K562 (cell line): ENCODE data around the gene EIF4E1B. TPM values are rescaled to one million over a fixed set of nuclear protein-coding genes. Genes with fewer than 3 reads are reported as not detected.

Experiments
- ARHGAP35 ChIP-seq: fragments of 450-650 bp; IDR thresholded peaks from 2 replicates; pipeline ENCODE4 v1.6.1; 2018; ENCODE audit not compliant: partially characterized antibody
- ATF1 ChIP-seq, 2 experiments: fragments of 450-650 bp in 1 of 2; IDR thresholded peaks; 2 replicates each; pipeline ENCODE4 v1.6.1; 2016; ENCODE audit warnings: missing compliant biosample characterization in 1 of 2, missing genetic modification characterization in 1 of 2
- CBX2 ChIP-seq: fragments of 200-600 bp; sonication (generic); IDR thresholded peaks from one replicate; pipeline ENCODE4 v1.6.1; 2012; ENCODE audit warnings: mild to moderate bottlenecking, low read length, inconsistent platforms; ENCODE audit not compliant: insufficient read depth, poor library complexity, severe bottlenecking
- CC2D1A ChIP-seq: fragments of 450-650 bp; IDR thresholded peaks from 2 replicates; pipeline ENCODE4 v1.6.1; 2017; ENCODE audit warnings: mild to moderate bottlenecking
- CCAR2 ChIP-seq: fragments of 200-400 bp; formaldehyde crosslinking; IDR thresholded peaks from 2 replicates; pipeline ENCODE4 v1.6.1; 2017; ENCODE audit warnings: mild to moderate bottlenecking, low read depth, low read length
- EWSR1 ChIP-seq: fragments of 450-650 bp; IDR thresholded peaks from 2 replicates; pipeline ENCODE4 v1.6.1; 2018; ENCODE audit warnings: borderline replicate concordance, mild to moderate bottlenecking, low read depth, moderate library complexity; ENCODE audit not compliant: partially characterized antibody
- FOXK1 ChIP-seq: sonication (generic); formaldehyde crosslinking; IDR thresholded peaks from 2 replicates; pipeline ENCODE4 v1.8.0; 2022; ENCODE audit warnings: missing genetic modification reagents, mild to moderate bottlenecking, borderline replicate concordance
- GATAD2A ChIP-seq: fragments of 450-650 bp; IDR thresholded peaks from 2 replicates; pipeline ENCODE4 v1.6.1; 2017
- IRF2 ChIP-seq: sonication (generic); formaldehyde crosslinking; IDR thresholded peaks from 2 replicates; pipeline ENCODE4 v1.8.1; 2022; ENCODE audit warnings: mild to moderate bottlenecking, missing genetic modification reagents
- JUND ChIP-seq, 2 experiments: IDR thresholded peaks; 2 replicates in 1 of 2; 3 replicates in 1 of 2; pipeline ENCODE4 v1.6.1; 2011; ENCODE audit warnings: borderline replicate concordance in 2 of 2, low read depth in 2 of 2, low read length in 2 of 2, improper control_type of control experiment in 1 of 2, missing biosample characterization in 1 of 2, missing genetic modification characterization in 1 of 2, missing genetic modification reagents in 1 of 2
- KLF1 ChIP-seq: fragments of 450-650 bp; IDR thresholded peaks from 2 replicates; pipeline ENCODE4 v1.6.1; 2016; ENCODE audit warnings: missing genetic modification characterization, missing compliant biosample characterization
- LCOR ChIP-seq: sonication (generic); formaldehyde crosslinking; IDR thresholded peaks from 2 replicates; pipeline ENCODE4 v1.8.0; 2022; ENCODE audit warnings: mild to moderate bottlenecking, missing genetic modification reagents
- PHB2 ChIP-seq: fragments of 450-650 bp; IDR thresholded peaks from 2 replicates; pipeline ENCODE4 v1.6.1; 2017; ENCODE audit warnings: low read depth
- PML ChIP-seq: IDR thresholded peaks from 2 replicates; pipeline ENCODE4 v1.6.1; 2012; ENCODE audit warnings: low read length, inconsistent platforms
- PTTG1 ChIP-seq: fragments of 450-650 bp; IDR thresholded peaks from 2 replicates; pipeline ENCODE4 v1.6.1; 2016; ENCODE audit warnings: low read depth, mild to moderate bottlenecking, missing genetic modification characterization, missing compliant biosample characterization
- RB1 ChIP-seq: fragments of 450-650 bp; IDR thresholded peaks from 2 replicates; pipeline ENCODE4 v1.6.1; 2017; ENCODE audit warnings: low read depth, mild to moderate bottlenecking
- SP1 ChIP-seq: sonication (generic); formaldehyde crosslinking; IDR thresholded peaks from 2 replicates; pipeline ENCODE4 v1.8.1; 2022; ENCODE audit warnings: mild to moderate bottlenecking, missing genetic modification reagents
- SPI1 ChIP-seq: IDR thresholded peaks from 2 replicates; pipeline ENCODE4 v1.6.1; 2011; ENCODE audit warnings: low read depth, low read length, control low read depth, borderline replicate concordance
- ZHX1 ChIP-seq: fragments of 150-350 bp; conservative IDR thresholded peaks from 2 replicates; pipeline ENCODE4 v1.6.1; 2014; ENCODE audit warnings: low read length
- polyA plus RNA-seq, 8 experiments: library from polyadenylated mRNA; depleted of rRNA in 4 of 8; stranded (reverse) in 5 of 8; unstranded in 3 of 8; fragments of >200 nt; fragmentation: Nextera tagmentation in 2 of 8; fragmentation: Illumina TruSeq in 1 of 8; extraction: Ambion mirVana in 2 of 8; extraction: Trizol in 1 of 8; gene quantifications; 2 replicates each; pipeline versions ENCODE4 v1.2.1 to v1.2.3, GENCODE V29; 2011 to 2014; ENCODE audit warnings: inconsistent platforms in 1 of 8, missing spikeins in 1 of 8
- total RNA-seq, 7 experiments: library from RNA; depleted of rRNA in 6 of 7; stranded (reverse); fragments of >200 nt in 6 of 7; fragmentation: Illumina TruSeq in 2 of 7; extraction: Trizol in 2 of 7; gene quantifications; 2 replicates each; pipeline versions ENCODE4 v1.2.1 to v1.2.3, GENCODE V29; 2011 to 2021; ENCODE audit warnings: low replicate concordance in 1 of 7
- TF ChIP-seq, protein P1 (sequence below): sonication (generic); formaldehyde crosslinking; IDR thresholded peaks from 2 replicates; pipeline ENCODE4 v1.8.0; 2022; ENCODE audit warnings: mild to moderate bottlenecking, missing genetic modification reagents, borderline replicate concordance
- TF ChIP-seq, protein P2 (sequence below), 3 experiments: IDR thresholded peaks in 2 of 3; conservative IDR thresholded peaks in 1 of 3; 2 replicates each; pipeline ENCODE4 v1.5.1; 2011 to 2012; ENCODE audit warnings: low read length in 3 of 3, mild to moderate bottlenecking in 3 of 3, control low read depth in 2 of 3, improper control_type of control experiment in 1 of 3, inconsistent platforms in 1 of 3, low read depth in 1 of 3, mixed read lengths in 1 of 3, moderate library complexity in 1 of 3; ENCODE audit not compliant: insufficient read depth in 2 of 3

EIF4E1B gene
- total and polyA plus RNA-seq, 9 of the 15 experiments (the other 6 are each of a cell fraction or from before 2014, with no cell fraction given), result not detected

GRCh38 chr5:176619203-176619568 is 11.3 kb upstream of the EIF4E1B start (continued):
- TF ChIP-seq PML (no peak), SP1 (CRISPR knock-in tag) (peak; percentile 81), FOXK1 (CRISPR knock-in tag) (no peak), ATF1 (CRISPR knock-in tag; IDR thresholded peaks at IDR 0.05) (no peak), ATF1 (tag; IDR thresholded peaks at IDR 0.05) (no peak), EWSR1 (no peak), ARHGAP35 (no peak), ZHX1 (no peak), CC2D1A (no peak; the same call in 1 of the 2 replicates), CCAR2 (no peak), PTTG1 (tag) (no peak), RB1 (peak; percentile 67), CBX2 (no peak), KLF1 (tag) (no peak), SPI1 (no peak), IRF2 (CRISPR knock-in tag) (no peak), PHB2 (no peak), GATAD2A (no peak), JUND (IDR thresholded peaks at IDR 0.05; ENCODE audit: borderline replicate concordance, low read depth, low read length) (peak; percentile 46; the same call in 1 of the 2 replicates), JUND (tag; IDR thresholded peaks at IDR 0.05; ENCODE audit: borderline replicate concordance, low read depth, low read length) (no peak; the same call in 2 of the 3 replicates), LCOR (CRISPR knock-in tag) (no peak)
- TF ChIP-seq, protein P1, sequence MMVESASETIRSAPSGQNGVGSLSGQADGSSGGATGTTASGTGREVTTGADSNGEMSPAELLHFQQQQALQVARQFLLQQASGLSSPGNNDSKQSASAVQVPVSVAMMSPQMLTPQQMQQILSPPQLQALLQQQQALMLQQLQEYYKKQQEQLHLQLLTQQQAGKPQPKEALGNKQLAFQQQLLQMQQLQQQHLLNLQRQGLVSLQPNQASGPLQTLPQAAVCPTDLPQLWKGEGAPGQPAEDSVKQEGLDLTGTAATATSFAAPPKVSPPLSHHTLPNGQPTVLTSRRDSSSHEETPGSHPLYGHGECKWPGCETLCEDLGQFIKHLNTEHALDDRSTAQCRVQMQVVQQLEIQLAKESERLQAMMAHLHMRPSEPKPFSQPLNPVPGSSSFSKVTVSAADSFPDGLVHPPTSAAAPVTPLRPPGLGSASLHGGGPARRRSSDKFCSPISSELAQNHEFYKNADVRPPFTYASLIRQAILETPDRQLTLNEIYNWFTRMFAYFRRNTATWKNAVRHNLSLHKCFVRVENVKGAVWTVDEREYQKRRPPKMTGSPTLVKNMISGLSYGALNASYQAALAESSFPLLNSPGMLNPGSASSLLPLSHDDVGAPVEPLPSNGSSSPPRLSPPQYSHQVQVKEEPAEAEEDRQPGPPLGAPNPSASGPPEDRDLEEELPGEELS, result no peak
- TF ChIP-seq, protein P2, sequence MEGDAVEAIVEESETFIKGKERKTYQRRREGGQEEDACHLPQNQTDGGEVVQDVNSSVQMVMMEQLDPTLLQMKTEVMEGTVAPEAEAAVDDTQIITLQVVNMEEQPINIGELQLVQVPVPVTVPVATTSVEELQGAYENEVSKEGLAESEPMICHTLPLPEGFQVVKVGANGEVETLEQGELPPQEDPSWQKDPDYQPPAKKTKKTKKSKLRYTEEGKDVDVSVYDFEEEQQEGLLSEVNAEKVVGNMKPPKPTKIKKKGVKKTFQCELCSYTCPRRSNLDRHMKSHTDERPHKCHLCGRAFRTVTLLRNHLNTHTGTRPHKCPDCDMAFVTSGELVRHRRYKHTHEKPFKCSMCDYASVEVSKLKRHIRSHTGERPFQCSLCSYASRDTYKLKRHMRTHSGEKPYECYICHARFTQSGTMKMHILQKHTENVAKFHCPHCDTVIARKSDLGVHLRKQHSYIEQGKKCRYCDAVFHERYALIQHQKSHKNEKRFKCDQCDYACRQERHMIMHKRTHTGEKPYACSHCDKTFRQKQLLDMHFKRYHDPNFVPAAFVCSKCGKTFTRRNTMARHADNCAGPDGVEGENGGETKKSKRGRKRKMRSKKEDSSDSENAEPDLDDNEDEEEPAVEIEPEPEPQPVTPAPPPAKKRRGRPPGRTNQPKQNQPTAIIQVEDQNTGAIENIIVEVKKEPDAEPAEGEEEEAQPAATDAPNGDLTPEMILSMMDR (IDR thresholded peaks at IDR 0.05 in 2 of 3, conservative IDR thresholded peaks at IDR 0.05 in 1 of 3; ENCODE audit: insufficient read depth in 2 of 3, low read depth in 1 of 3, low read length in 3 of 3), result peak; percentile 71 to 81 (median 81)
